NT2/D1 (cell line): ENCODE data around the gene FOXK1.

ENCODE experiments used
- DNase-seq: peaks from one replicate; pipeline ENCODE4 v3.0.0-alpha.2; 2011; ENCODE audit warnings: low read depth, low spot score
- H3K27me3 ChIP-seq: 2 replicates; pipeline ENCODE4 v1.6.0; 2011; ENCODE audit warnings: mild to moderate bottlenecking; ENCODE audit not compliant: insufficient read length, insufficient read depth
- H3K36me3 ChIP-seq: 2 replicates; pipeline ENCODE4 v1.6.1; 2011; ENCODE audit warnings: mild to moderate bottlenecking, low read length, mixed read lengths; ENCODE audit not compliant: insufficient read depth, insufficient read length
- H3K4me1 ChIP-seq: 2 replicates; pipeline ENCODE4 v1.5.1; 2011; ENCODE audit not compliant: insufficient read depth, insufficient read length
- H3K4me3 ChIP-seq: 2 replicates; pipeline ENCODE4 v1.5.1; 2011; ENCODE audit warnings: low read depth; ENCODE audit not compliant: insufficient read length
- H3K9ac ChIP-seq: 2 replicates; pipeline ENCODE4 v1.6.0; 2011; ENCODE audit warnings: low read depth; ENCODE audit not compliant: insufficient read length
- H3K9me3 ChIP-seq: 2 replicates; pipeline ENCODE4 v1.5.1; 2011; ENCODE audit warnings: mild to moderate bottlenecking, low read length; ENCODE audit not compliant: insufficient read depth
- SUZ12 ChIP-seq: IDR thresholded peaks from 2 replicates; pipeline ENCODE4 v1.6.1; 2011; ENCODE audit not compliant: insufficient read length, insufficient read depth; ENCODE audit errors: extremely low read depth
- YY1 ChIP-seq: IDR thresholded peaks from 2 replicates; pipeline ENCODE4 v1.6.1; 2011; ENCODE audit not compliant: insufficient read length, insufficient read depth
- ZNF274 ChIP-seq: IDR thresholded peaks from 2 replicates; pipeline ENCODE4 v1.6.1; 2011; ENCODE audit warnings: mild to moderate bottlenecking, low read depth, low read length

The FOXK1 gene

DNA sequence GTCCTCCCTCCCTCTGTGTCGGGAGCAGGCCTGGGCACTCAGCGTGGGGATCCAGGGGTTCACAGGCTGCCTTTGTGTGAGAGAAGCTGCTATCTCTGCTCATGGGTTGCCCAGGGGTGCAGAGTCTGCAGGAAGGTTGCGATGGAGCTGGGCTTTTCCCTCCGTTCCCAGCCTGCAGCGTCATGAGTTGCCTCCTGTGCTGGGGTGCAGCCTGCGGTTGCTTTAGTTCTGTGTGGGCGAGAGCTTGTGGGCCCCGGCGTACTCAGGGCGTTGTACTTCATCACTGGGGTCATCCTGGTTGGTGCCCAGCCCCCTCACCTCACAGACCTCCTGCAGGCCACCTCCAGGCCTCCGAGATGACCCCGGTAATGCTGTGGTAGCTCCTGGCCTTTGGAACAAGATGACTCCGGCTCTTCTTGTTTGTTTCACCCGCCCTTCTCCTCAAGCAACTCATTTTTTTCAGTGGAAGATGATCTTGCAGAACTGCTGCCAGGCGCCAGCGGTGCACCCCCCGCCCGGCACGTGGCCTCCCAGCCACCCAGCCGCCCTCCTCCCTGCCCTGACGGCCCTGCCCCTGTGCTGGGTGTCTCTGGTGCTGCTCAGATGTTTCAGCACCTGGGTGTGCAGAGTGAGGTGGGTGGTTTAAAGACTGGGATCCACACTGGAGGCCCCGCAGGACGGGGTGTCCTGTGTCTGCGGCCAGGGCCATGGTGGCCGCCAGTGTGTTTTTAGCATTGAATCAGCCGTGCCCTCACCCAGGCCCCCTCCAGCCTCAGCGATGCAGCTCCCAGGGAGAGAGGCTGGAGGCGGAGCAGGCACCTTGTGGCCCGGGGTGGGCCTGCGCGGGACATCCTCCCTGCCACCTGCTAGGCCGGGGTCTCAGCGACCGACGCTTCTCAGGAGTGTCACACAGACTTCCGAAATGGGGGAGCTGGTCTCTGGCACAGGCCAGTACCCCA, 100.5 kb downstream of the FOXK1 start:
- no peak overlapping the region for H3K4me3 ChIP-seq
- TF ChIP-seq ZNF274 (no peak), YY1 (no peak), SUZ12 (no peak)
- H3K4me1 ChIP-seq: no peaks in the 10 kb centered on the region
- DNase-seq: no peak
- no peaks in the 10 kb centered on the region for H3K9me3 ChIP-seq
- no peaks in the 10 kb centered on the region for H3K27me3 ChIP-seq
- peaks cover 81% of the 10 kb centered on the region for H3K36me3 ChIP-seq
- H3K9ac ChIP-seq: no peak overlapping the region

DNA sequence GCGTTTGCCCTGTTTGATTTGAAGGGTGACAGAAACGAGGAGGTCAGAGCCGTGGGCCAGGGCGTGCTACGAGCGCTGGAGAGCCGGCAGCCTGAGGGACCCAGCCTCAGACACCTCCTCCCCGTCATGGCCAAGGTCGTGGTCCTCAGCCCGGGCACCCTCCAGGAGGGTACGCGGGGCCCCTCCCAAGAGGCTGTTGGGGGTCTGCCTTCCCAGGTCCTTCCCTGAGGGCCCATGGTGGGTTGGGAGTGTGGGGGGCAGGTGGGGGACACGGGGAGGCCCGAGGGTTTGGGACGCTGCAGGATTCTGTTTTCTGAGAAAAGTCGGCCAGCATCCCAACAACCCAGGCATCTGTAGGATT, 101.2 kb downstream of the FOXK1 start:
- H3K9ac ChIP-seq: no peak overlapping the region
- DNase-seq: no peak
- no peaks in the 10 kb centered on the region for H3K27me3 ChIP-seq
- H3K9me3 ChIP-seq: no peaks in the 10 kb centered on the region
- H3K4me1 ChIP-seq: no peaks in the 10 kb centered on the region
- no peak overlapping the region for H3K4me3 ChIP-seq
- TF ChIP-seq YY1: no peak
- TF ChIP-seq SUZ12: no peak
- TF ChIP-seq ZNF274: no peak
- H3K36me3 ChIP-seq: peaks cover 81% of the 10 kb centered on the region

DNA sequence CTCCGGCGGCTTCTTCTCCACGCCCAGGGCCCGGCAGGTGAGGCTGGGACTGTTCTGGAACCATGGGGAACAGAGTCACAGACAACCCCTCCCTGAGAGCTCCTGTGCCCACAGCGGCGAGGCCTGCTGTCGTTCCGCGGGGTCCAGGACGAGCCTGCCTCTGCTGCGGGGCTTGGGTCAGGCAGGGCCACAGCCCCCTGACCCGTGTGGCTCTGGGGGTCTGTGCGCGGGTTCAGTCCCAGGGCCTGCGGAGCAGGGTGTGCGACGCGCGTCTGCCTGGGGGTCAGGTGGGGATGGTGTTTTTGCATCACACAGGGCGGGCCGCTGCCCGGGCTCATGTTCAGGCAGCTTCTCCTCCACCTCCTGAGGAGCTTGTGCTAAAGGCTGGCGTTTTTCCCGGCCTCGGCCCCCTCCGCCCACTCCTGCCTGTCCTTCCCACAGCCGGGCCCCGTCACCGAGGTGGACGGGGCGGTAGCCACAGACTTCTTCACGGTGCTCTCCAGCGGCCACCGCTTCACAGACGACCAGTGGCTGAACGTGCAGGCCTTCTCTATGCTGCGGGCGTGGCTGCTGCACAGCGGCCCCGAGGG, 101.8 kb downstream of the FOXK1 start:
- peaks cover 85% of the 10 kb centered on the region for H3K36me3 ChIP-seq
- H3K4me3 ChIP-seq: no peak overlapping the region
- no peaks in the 10 kb centered on the region for H3K27me3 ChIP-seq
- H3K4me1 ChIP-seq: peaks cover 3% of the 10 kb centered on the region
- TF ChIP-seq SUZ12 (no peak), ZNF274 (no peak), YY1 (no peak)
- no peaks in the 10 kb centered on the region for H3K9me3 ChIP-seq
- H3K9ac ChIP-seq: no peak overlapping the region
- DNase-seq: no peak

- Histone ChIP-seq H3K27me3 (no peaks in the 10 kb centered on the region), H3K9me3 (no peaks in the 10 kb centered on the region), H3K4me1 (peaks cover 8% of the 10 kb centered on the region), H3K9ac (no peak overlapping the region), H3K4me3 (no peak overlapping the region), H3K36me3 (peaks cover 93% of the 10 kb centered on the region)
- DNase-seq: no peak
- TF ChIP-seq YY1: no peak
- TF ChIP-seq SUZ12: no peak
- no peak for TF ChIP-seq ZNF274
Measured at GRCh38 chr7:4784799-4785198, 102.7 kb downstream of the FOXK1 start.

DNA sequence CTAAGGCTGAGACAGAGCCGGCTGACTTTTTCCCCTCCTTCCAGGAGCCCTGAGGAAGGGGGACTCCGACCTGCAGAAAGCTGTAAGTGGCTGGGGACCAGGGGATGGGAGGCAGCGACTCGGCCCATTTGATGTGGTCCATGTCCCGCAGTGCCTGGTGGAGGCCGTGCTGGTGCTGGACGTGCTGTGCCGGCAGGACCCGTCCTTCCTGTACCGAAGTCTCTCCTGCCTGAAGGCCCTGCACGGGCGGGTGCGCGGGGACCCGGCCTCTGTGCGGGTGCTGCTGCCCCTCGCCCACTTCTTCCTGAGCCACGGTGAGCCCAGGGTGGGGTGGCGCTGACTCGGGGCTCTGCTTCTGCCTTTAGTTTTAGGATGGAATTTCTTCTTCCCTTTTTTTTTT, 103.3 kb downstream of the FOXK1 start:
- TF ChIP-seq YY1 (no peak), SUZ12 (no peak), ZNF274 (no peak)
- H3K9ac ChIP-seq: no peak overlapping the region
- DNase-seq: no peak
- H3K9me3 ChIP-seq: no peaks in the 10 kb centered on the region
- no peaks in the 10 kb centered on the region for H3K27me3 ChIP-seq
- no peak overlapping the region for H3K4me3 ChIP-seq
- H3K36me3 ChIP-seq: peaks cover 94% of the 10 kb centered on the region
- H3K4me1 ChIP-seq: peaks cover 9% of the 10 kb centered on the region

GRCh38 chr7:4786015-4786414, 103.9 kb downstream of the FOXK1 start:
- TF ChIP-seq YY1: no peak
- TF ChIP-seq ZNF274: no peak
- no peak for TF ChIP-seq SUZ12

DNA sequence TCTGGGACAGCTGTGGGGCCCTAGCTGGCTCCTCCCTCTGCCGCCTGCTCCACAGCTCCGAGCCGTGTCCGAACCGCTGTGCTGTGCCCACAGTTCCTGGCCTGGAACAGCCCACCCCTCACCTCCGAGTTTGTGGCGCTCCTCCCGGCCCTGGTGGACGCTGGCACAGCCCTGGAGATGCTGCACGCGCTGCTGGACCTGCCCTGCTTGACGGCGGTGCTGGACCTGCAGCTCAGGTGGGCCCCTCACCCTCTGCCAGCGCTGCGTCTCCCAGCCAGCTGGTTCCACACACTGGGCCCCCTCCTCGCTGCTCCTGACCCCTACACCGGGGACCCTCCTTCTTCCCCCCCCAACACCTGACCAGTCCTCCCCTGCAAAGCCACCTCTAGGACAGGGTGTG, 105.4 kb downstream of the FOXK1 start:
- peaks cover 23% of the 10 kb centered on the region for H3K4me1 ChIP-seq
- TF ChIP-seq YY1 (no peak), SUZ12 (no peak), ZNF274 (no peak)
- H3K4me3 ChIP-seq: no peak overlapping the region
- H3K9ac ChIP-seq: no peak overlapping the region
- H3K9me3 ChIP-seq: peaks cover 4% of the 10 kb centered on the region; the same call in 1 of the 2 replicates
- no peak for DNase-seq
- no peaks in the 10 kb centered on the region for H3K27me3 ChIP-seq
- H3K36me3 ChIP-seq: peaks cover 94% of the 10 kb centered on the region

More at GRCh38 chr7:4786015-4786414, 103.9 kb downstream of the FOXK1 start:
- Histone ChIP-seq H3K9me3 (no peaks in the 10 kb centered on the region), H3K4me1 (peaks cover 11% of the 10 kb centered on the region), H3K9ac (no peak overlapping the region), H3K36me3 (peaks cover 96% of the 10 kb centered on the region), H3K27me3 (no peaks in the 10 kb centered on the region), H3K4me3 (no peak overlapping the region)
- no peak for DNase-seq
